SK-N-SH (cell line): ENCODE data around the gene TMEM117.

Experiments
- CHD2 ChIP-seq: fragments of 150-350 bp; IDR thresholded peaks from 2 replicates; pipeline ENCODE4 v1.6.1; 2018; ENCODE audit warnings: low read length; ENCODE audit not compliant: partially characterized antibody
- CTCF ChIP-seq: fragments of 200-600 bp; sonication (generic); IDR thresholded peaks from 2 replicates; pipeline ENCODE4 v1.6.1; 2017; ENCODE audit warnings: antibody characterized with exemption, mild to moderate bottlenecking, moderate library complexity
- EP300 ChIP-seq, 2 experiments: IDR thresholded peaks; 2 replicates each; pipeline versions ENCODE4 v1.4.0 to v1.6.1; 2012; ENCODE audit warnings: borderline replicate concordance in 1 of 2, low read depth in 1 of 2, low read length in 1 of 2
- EZH2phosphoT487 ChIP-seq: fragments of 200-600 bp; sonication (generic); IDR thresholded peaks from 2 replicates; pipeline ENCODE4 v1.6.1; 2017; ENCODE audit warnings: low read depth, mixed run types, mild to moderate bottlenecking, antibody characterized with exemption, moderate library complexity, borderline replicate concordance
- FOXM1 ChIP-seq: IDR thresholded peaks from 2 replicates; pipeline ENCODE4 v1.4.0; 2012; ENCODE audit warnings: low read depth, mild to moderate bottlenecking
- GABPA ChIP-seq: IDR thresholded peaks from 2 replicates; pipeline ENCODE4 v1.4.0; 2012; ENCODE audit warnings: low read depth, mild to moderate bottlenecking
- JUND ChIP-seq: IDR thresholded peaks from 2 replicates; pipeline ENCODE4 v1.4.0; 2012
- MAX ChIP-seq: IDR thresholded peaks from 2 replicates; pipeline ENCODE4 v1.4.0; 2012; ENCODE audit warnings: low read depth
- POLR2AphosphoS5 ChIP-seq: IDR thresholded peaks from 2 replicates; pipeline ENCODE4 v1.6.1; 2012; ENCODE audit warnings: low read depth, low read length
- RCOR1 ChIP-seq: fragments of 150-350 bp; IDR thresholded peaks from 2 replicates; pipeline ENCODE4 v1.6.1; 2017; ENCODE audit warnings: antibody characterized with exemption, low read length
- TEAD4 ChIP-seq: IDR thresholded peaks from 2 replicates; pipeline ENCODE4 v1.4.0; 2012; ENCODE audit warnings: mild to moderate bottlenecking, borderline replicate concordance; ENCODE audit not compliant: insufficient read depth

GRCh38 chr12:44038411-44038810 is 202.5 kb downstream of the TMEM117 start:
- TF ChIP-seq CTCF (no peak), GABPA (no peak), FOXM1 (no peak), EP300 (IDR thresholded peaks at IDR 0.05; ENCODE audit: borderline replicate concordance in 1 of 2, low read depth in 1 of 2, low read length in 1 of 2) (no peak), MAX (no peak), EZH2phosphoT487 (no peak), RCOR1 (no peak), TEAD4 (no peak), JUND (no peak), CHD2 (no peak), POLR2AphosphoS5 (no peak)
